HG03066 (cell line): ENCODE measurements around the gene CARD11.

Experiments used
- ATAC-seq: cut with Tn5 transposase; IDR thresholded peaks from one replicate; pipeline ENCODE4 v1.9.1; 2021; ENCODE audit warnings: low read depth; ENCODE audit not compliant: unreplicated experiment

The CARD11 gene

GRCh38 chr7:2947058-2947780 lies 96.4 kb downstream of the CARD11 start:
- no peak for ATAC-seq

GRCh38 chr7:2945171-2945570 lies 98.5 kb downstream of the CARD11 start:
- ATAC-seq: no peak

GRCh38 chr7:2944739-2945138 lies 98.9 kb downstream of the CARD11 start:
- no peak for ATAC-seq

- ATAC-seq: no peak
Observed at GRCh38 chr7:2943851-2944601, 99.6 kb downstream of the CARD11 start.

GRCh38 chr7:2941216-2941859 lies 102.3 kb downstream of the CARD11 start:
- no peak for ATAC-seq

- no peak for ATAC-seq
Observed at GRCh38 chr7:2940466-2940865, 103.2 kb downstream of the CARD11 start.

- no peak for ATAC-seq
Observed at GRCh38 chr7:2939193-2939885, 104.3 kb downstream of the CARD11 start.

- ATAC-seq: no peak
Observed at GRCh38 chr7:2938514-2939192, 105.0 kb downstream of the CARD11 start.

- no peak for ATAC-seq
Observed at GRCh38 chr7:2937701-2938513, 105.8 kb downstream of the CARD11 start.

GRCh38 chr7:2936891-2937580 lies 106.6 kb downstream of the CARD11 start:
- no peak for ATAC-seq

- ATAC-seq: no peak
Observed at GRCh38 chr7:2936301-2936700, 107.4 kb downstream of the CARD11 start.

GRCh38 chr7:2934984-2935740 lies 108.5 kb downstream of the CARD11 start:
- ATAC-seq: no peak

GRCh38 chr7:2934211-2934731 lies 109.4 kb downstream of the CARD11 start:
- ATAC-seq: no peak

- no peak for ATAC-seq
Observed at GRCh38 chr7:2932402-2933251, 111.0 kb downstream of the CARD11 start.

GRCh38 chr7:2931034-2931415 lies 112.6 kb downstream of the CARD11 start:
- no peak for ATAC-seq

GRCh38 chr7:2930310-2931033 lies 113.2 kb downstream of the CARD11 start:
- ATAC-seq: no peak
